K562 (cell line): Measurements from ENCODE around the gene GLTP. TPM values are rescaled to one million over a fixed set of nuclear protein-coding genes. Genes with fewer than 3 reads are reported as not detected.

Experiments used
- MTA1 ChIP-seq: fragments of 450-650 bp; IDR thresholded peaks from 2 replicates; pipeline ENCODE4 v1.6.1; 2017; ENCODE audit warnings: borderline replicate concordance
- NBN ChIP-seq: fragments of 450-650 bp; IDR thresholded peaks from 2 replicates; pipeline ENCODE4 v1.6.1; 2016; ENCODE audit warnings: low read depth, mild to moderate bottlenecking
- NFYB ChIP-seq: IDR thresholded peaks from 2 replicates; pipeline ENCODE4 v1.6.1; 2011; ENCODE audit warnings: mild to moderate bottlenecking, moderate library complexity; ENCODE audit not compliant: insufficient read length; ENCODE audit errors: extremely low read depth
- PHB2 ChIP-seq: fragments of 450-650 bp; IDR thresholded peaks from 2 replicates; pipeline ENCODE4 v1.6.1; 2017; ENCODE audit warnings: low read depth
- RB1 ChIP-seq: fragments of 450-650 bp; IDR thresholded peaks from 2 replicates; pipeline ENCODE4 v1.6.1; 2017; ENCODE audit warnings: low read depth, mild to moderate bottlenecking
- polyA plus RNA-seq, 8 experiments: library from polyadenylated mRNA; depleted of rRNA in 4 of 8; stranded (reverse) in 5 of 8; unstranded in 3 of 8; fragments of >200 nt; fragmentation: Nextera tagmentation in 2 of 8; fragmentation: Illumina TruSeq in 1 of 8; extraction: Ambion mirVana in 2 of 8; extraction: Trizol in 1 of 8; gene quantifications; 2 replicates each; pipeline versions ENCODE4 v1.2.1 to v1.2.3, GENCODE V29; 2011 to 2014; ENCODE audit warnings: inconsistent platforms in 1 of 8, missing spikeins in 1 of 8
- total RNA-seq, 7 experiments: library from RNA; depleted of rRNA in 6 of 7; stranded (reverse); fragments of >200 nt in 6 of 7; fragmentation: Illumina TruSeq in 2 of 7; extraction: Trizol in 2 of 7; gene quantifications; 2 replicates each; pipeline versions ENCODE4 v1.2.1 to v1.2.3, GENCODE V29; 2011 to 2021; ENCODE audit warnings: low replicate concordance in 1 of 7
- TF ChIP-seq, protein P1 (sequence below): fragments of 200-600 bp; sonication (generic); IDR thresholded peaks from one replicate; pipeline ENCODE4 v1.6.1; 2012; ENCODE audit warnings: mild to moderate bottlenecking, low read depth, low read length, inconsistent platforms
- TF ChIP-seq, protein P2 (sequence below): fragments of 450-650 bp; IDR thresholded peaks from 2 replicates; pipeline ENCODE4 v1.6.1; 2016; ENCODE audit warnings: low read depth

Gene GLTP
- total and polyA plus RNA-seq, 9 of the 15 experiments (the other 6 are each of a cell fraction or from before 2014, with no cell fraction given) = 4.4 to 8.3 (median 6.1) TPM

- TF ChIP-seq, protein P1, sequence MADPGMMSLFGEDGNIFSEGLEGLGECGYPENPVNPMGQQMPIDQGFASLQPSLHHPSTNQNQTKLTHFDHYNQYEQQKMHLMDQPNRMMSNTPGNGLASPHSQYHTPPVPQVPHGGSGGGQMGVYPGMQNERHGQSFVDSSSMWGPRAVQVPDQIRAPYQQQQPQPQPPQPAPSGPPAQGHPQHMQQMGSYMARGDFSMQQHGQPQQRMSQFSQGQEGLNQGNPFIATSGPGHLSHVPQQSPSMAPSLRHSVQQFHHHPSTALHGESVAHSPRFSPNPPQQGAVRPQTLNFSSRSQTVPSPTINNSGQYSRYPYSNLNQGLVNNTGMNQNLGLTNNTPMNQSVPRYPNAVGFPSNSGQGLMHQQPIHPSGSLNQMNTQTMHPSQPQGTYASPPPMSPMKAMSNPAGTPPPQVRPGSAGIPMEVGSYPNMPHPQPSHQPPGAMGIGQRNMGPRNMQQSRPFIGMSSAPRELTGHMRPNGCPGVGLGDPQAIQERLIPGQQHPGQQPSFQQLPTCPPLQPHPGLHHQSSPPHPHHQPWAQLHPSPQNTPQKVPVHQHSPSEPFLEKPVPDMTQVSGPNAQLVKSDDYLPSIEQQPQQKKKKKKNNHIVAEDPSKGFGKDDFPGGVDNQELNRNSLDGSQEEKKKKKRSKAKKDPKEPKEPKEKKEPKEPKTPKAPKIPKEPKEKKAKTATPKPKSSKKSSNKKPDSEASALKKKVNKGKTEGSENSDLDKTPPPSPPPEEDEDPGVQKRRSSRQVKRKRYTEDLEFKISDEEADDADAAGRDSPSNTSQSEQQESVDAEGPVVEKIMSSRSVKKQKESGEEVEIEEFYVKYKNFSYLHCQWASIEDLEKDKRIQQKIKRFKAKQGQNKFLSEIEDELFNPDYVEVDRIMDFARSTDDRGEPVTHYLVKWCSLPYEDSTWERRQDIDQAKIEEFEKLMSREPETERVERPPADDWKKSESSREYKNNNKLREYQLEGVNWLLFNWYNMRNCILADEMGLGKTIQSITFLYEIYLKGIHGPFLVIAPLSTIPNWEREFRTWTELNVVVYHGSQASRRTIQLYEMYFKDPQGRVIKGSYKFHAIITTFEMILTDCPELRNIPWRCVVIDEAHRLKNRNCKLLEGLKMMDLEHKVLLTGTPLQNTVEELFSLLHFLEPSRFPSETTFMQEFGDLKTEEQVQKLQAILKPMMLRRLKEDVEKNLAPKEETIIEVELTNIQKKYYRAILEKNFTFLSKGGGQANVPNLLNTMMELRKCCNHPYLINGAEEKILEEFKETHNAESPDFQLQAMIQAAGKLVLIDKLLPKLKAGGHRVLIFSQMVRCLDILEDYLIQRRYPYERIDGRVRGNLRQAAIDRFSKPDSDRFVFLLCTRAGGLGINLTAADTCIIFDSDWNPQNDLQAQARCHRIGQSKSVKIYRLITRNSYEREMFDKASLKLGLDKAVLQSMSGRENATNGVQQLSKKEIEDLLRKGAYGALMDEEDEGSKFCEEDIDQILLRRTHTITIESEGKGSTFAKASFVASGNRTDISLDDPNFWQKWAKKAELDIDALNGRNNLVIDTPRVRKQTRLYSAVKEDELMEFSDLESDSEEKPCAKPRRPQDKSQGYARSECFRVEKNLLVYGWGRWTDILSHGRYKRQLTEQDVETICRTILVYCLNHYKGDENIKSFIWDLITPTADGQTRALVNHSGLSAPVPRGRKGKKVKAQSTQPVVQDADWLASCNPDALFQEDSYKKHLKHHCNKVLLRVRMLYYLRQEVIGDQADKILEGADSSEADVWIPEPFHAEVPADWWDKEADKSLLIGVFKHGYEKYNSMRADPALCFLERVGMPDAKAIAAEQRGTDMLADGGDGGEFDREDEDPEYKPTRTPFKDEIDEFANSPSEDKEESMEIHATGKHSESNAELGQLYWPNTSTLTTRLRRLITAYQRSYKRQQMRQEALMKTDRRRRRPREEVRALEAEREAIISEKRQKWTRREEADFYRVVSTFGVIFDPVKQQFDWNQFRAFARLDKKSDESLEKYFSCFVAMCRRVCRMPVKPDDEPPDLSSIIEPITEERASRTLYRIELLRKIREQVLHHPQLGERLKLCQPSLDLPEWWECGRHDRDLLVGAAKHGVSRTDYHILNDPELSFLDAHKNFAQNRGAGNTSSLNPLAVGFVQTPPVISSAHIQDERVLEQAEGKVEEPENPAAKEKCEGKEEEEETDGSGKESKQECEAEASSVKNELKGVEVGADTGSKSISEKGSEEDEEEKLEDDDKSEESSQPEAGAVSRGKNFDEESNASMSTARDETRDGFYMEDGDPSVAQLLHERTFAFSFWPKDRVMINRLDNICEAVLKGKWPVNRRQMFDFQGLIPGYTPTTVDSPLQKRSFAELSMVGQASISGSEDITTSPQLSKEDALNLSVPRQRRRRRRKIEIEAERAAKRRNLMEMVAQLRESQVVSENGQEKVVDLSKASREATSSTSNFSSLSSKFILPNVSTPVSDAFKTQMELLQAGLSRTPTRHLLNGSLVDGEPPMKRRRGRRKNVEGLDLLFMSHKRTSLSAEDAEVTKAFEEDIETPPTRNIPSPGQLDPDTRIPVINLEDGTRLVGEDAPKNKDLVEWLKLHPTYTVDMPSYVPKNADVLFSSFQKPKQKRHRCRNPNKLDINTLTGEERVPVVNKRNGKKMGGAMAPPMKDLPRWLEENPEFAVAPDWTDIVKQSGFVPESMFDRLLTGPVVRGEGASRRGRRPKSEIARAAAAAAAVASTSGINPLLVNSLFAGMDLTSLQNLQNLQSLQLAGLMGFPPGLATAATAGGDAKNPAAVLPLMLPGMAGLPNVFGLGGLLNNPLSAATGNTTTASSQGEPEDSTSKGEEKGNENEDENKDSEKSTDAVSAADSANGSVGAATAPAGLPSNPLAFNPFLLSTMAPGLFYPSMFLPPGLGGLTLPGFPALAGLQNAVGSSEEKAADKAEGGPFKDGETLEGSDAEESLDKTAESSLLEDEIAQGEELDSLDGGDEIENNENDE = no peak
- TF ChIP-seq PHB2 (no peak), RB1 (peak; percentile 99), NBN (no peak), MTA1 (no peak), NFYB (peak; percentile 78)
- TF ChIP-seq, protein P2, sequence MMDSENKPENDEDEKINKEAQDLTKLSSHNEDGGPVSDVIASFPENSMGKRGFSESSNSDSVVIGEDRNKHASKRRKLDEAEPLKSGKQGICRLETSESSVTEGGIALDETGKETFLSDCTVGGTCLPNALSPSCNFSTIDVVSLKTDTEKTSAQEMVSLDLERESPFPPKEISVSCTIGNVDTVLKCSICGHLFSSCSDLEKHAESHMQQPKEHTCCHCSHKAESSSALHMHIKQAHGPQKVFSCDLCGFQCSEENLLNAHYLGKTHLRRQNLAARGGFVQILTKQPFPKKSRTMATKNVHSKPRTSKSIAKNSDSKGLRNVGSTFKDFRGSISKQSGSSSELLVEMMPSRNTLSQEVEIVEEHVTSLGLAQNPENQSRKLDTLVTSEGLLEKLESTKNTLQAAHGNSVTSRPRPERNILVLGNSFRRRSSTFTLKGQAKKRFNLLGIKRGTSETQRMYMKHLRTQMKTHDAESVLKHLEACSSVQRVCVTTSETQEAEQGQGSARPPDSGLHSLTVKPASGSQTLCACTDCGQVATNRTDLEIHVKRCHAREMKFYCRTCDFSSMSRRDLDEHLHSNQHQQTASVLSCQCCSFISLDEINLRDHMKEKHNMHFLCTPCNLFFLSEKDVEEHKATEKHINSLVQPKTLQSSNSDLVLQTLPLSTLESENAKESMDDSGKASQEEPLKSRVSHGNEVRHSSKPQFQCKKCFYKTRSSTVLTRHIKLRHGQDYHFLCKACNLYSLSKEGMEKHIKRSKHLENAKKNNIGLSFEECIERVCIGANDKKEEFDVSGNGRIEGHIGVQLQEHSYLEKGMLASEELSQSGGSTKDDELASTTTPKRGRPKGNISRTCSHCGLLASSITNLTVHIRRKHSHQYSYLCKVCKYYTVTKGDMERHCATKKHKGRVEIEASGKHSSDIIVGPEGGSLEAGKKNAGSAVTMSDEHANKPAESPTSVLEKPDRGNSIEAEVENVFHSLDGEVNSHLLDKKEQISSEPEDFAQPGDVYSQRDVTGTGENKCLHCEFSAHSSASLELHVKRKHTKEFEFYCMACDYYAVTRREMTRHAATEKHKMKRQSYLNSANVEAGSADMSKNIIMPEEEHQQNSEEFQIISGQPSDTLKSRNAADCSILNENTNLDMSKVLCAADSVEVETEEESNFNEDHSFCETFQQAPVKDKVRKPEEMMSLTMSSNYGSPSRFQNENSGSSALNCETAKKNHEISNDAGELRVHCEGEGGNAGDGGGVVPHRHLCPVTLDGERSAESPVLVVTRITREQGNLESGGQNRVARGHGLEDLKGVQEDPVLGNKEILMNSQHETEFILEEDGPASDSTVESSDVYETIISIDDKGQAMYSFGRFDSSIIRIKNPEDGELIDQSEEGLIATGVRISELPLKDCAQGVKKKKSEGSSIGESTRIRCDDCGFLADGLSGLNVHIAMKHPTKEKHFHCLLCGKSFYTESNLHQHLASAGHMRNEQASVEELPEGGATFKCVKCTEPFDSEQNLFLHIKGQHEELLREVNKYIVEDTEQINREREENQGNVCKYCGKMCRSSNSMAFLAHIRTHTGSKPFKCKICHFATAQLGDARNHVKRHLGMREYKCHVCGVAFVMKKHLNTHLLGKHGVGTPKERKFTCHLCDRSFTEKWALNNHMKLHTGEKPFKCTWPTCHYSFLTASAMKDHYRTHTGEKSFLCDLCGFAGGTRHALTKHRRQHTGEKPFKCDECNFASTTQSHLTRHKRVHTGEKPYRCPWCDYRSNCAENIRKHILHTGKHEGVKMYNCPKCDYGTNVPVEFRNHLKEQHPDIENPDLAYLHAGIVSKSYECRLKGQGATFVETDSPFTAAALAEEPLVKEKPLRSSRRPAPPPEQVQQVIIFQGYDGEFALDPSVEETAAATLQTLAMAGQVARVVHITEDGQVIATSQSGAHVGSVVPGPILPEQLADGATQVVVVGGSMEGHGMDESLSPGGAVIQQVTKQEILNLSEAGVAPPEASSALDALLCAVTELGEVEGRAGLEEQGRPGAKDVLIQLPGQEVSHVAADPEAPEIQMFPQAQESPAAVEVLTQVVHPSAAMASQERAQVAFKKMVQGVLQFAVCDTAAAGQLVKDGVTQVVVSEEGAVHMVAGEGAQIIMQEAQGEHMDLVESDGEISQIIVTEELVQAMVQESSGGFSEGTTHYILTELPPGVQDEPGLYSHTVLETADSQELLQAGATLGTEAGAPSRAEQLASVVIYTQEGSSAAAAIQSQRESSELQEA = peak; percentile 27; the same call in 1 of the 2 replicates
These were observed at the start of gene GLTP (continued) for GRCh38 chr12:109880043-109880931.
